Right lobe of liver (tissue), 6 donors: ENCODE measurements around the gene UROS. TPM values are rescaled to one million over a fixed set of nuclear protein-coding genes. Genes with fewer than 3 reads are reported as not detected.

Source experiments
- ATAC-seq, 4 donors: fragments of 200-7000 bp; cut with Tn5 transposase; one replicate each; pipeline ENCODE4 v1.9.1; 2020; ENCODE audit warnings: mild to moderate bottlenecking in 4 of 4, moderate library complexity in 4 of 4
- DNase-seq, 3 donors: peaks; one replicate each; pipeline ENCODE4 v3.0.0-alpha.2; 2020
- H3K27ac ChIP-seq, 3 donors: fragments of 200-600 bp; one replicate each; pipeline ENCODE4 v1.8.0; 2022
- H3K27me3 ChIP-seq, 2 donors: fragments of 200-600 bp; one replicate each; pipeline ENCODE4 v1.8.0; 2022
- H3K36me3 ChIP-seq, 4 donors: fragments of 200-600 bp; sonication (generic) in 1 of 4; one replicate each; pipeline versions ENCODE4 v1.5.1 to v1.8.0; 2017 to 2022; ENCODE audit warnings: control low read depth in 1 of 4
- H3K4me1 ChIP-seq, 4 donors: fragments of 200-600 bp; sonication (generic) in 1 of 4; one replicate each; pipeline versions ENCODE4 v1.5.1 to v1.8.0; 2017 to 2022; ENCODE audit warnings: control low read depth in 1 of 4
- H3K4me3 ChIP-seq, 3 donors: fragments of 200-600 bp; one replicate each; pipeline ENCODE4 v1.8.0; 2022
- H3K9me3 ChIP-seq, 4 donors: fragments of 200-600 bp; sonication (generic) in 1 of 4; one replicate each; pipeline versions ENCODE4 v1.5.1 to v1.8.0; 2017 to 2022; ENCODE audit warnings: control low read depth in 1 of 4
- CTCF ChIP-seq, 4 donors: fragments of 200-600 bp in 3 of 4; fragments of 450-650 bp in 1 of 4; IDR thresholded peaks; one replicate each; pipeline versions ENCODE4 v1.5.1 to v1.8.0; 2016 to 2022; ENCODE audit warnings: antibody characterized with exemption in 4 of 4, mild to moderate bottlenecking in 2 of 4
- POLR2A ChIP-seq: fragments of 450-650 bp; IDR thresholded peaks from one replicate; pipeline ENCODE4 v1.6.1; 2017; ENCODE audit warnings: antibody characterized with exemption, mild to moderate bottlenecking
- WGBS: methylation state at CpG from one replicate; pipeline ENCODE4 v1.1.6; 2018; ENCODE audit warnings: low coverage, low lambda C conversion rate; ENCODE audit not compliant: insufficient coverage; ENCODE audit errors: missing lambda C conversion rate; 5-methylcytosine and 5-hydroxymethylcytosine counted together
- intact Hi-C, 2 donors: fragments of 100-400 bp; cut with DNase I; formaldehyde crosslinking; loops; one replicate each; pipeline versions ENCODE4 v1.11.2 to v1.14.1; 2022
- microRNA counts: library from miRNA; unstranded; fragments of <30 nt; microRNA quantifications from one replicate; lab custom pipeline; 2016
- microRNA-seq, 2 donors: library from miRNA; unstranded; fragments of <30 nt; microRNA quantifications; one replicate each; pipeline ENCODE4, GENCODE V29; 2019 to 2020
- small RNA-seq, 2 experiments: library from RNA; depleted of rRNA; stranded (forward); fragments of <200 nt; gene quantifications; one replicate each; pipeline ENCODE3, GENCODE V24; 2016
- total RNA-seq, 6 experiments: library from RNA; depleted of rRNA in 2 of 6; stranded (reverse); fragments of >200 nt in 2 of 6; fragmentation: NEBNext Ultra II Directional in 3 of 6; extraction: Animal tissue kit (Norgen Biotek cat#: 25700) in 3 of 6; gene quantifications; one replicate each; pipeline versions ENCODE4 v1.1.0 to v1.2.4, GENCODE V29; 2016 to 2023
- donor health status: DM: no; HTN: yes; CAD: no.
- donor health status: DM: no; HTN: no; CAD: no.
- donor health status: DM: no; HTN: no; CAD: no.
- donor health status: DM: no; HTN: yes; CAD: no.
- donor health status: DM: no; HTN: yes; CAD: no.

Gene UROS
- total RNA-seq, 6 experiments from 2014 or later: 23.5 to 52.5 (median 28.3) TPM

- Histone ChIP-seq H3K4me1 (no peaks in the 10 kb centered on the region), H3K9me3 (no peaks in the 10 kb centered on the region), H3K36me3 (peaks cover 0 to 80% (median 39%) of the 10 kb centered on the region in 4 donors), H3K4me3 (no peak overlapping the region), H3K27me3 (no peaks in the 10 kb centered on the region), H3K27ac (no peak overlapping the region)
- ATAC-seq (no peak), DNase-seq (no peak)
- intact Hi-C loops: no loop called here
- no peak for TF ChIP-seq CTCF (IDR thresholded peaks at IDR 0.05)
- TF ChIP-seq POLR2A: no peak
- WGBS: 86% methylated on average over 6 of the region's 7 CpGs
Observed at GRCh38 chr10:125739994-125740679, 82.9 kb downstream of the UROS start.

MicroRNAs encoded within 50 kb of the gene (microRNA counts, 767-probe panel; counts per million panel counts)
- 237 counts per million for microRNA hsa-miR-4484 (lab: Ali Mortazavi, UCI)

Small RNAs within 50 kb of the gene (microRNA-seq; reads per million reads assigned to microRNA genes)
- 1.3 to 1.7 reads per million in 2 donors for gene MIR4484

Small RNAs within 50 kb of the gene (small RNA-seq; reads per million reads assigned to genes)
- gene MIR4484: 0 reads per million in 2 experiments
- 0 reads per million in 2 experiments for gene RF00017

Other genes with a start within 250 kb of the UROS start
- gene TEX36, start 140.1 kb downstream of the UROS start, total RNA-seq: not detected
- 1 to 10 TPM; 6.5 to 8.5 (median 8.1) TPM for gene EDRF1, start 103.5 kb downstream of the UROS start, total RNA-seq
- gene MMP21, start 47.4 kb downstream of the UROS start, total RNA-seq: under 1 TPM in 5 of 6 experiments, not detected in 1; 0.10 to 0.25 (median 0.14) TPM
- gene BCCIP, start 288 bp upstream of the UROS start, total RNA-seq: 10 to 100 TPM; 25.9 to 43.3 (median 29.6) TPM
- 10 to 100 TPM; 10.0 to 17.6 (median 14.1) TPM for gene DHX32, start 58.0 kb upstream of the UROS start, total RNA-seq
- under 1 TPM in 1 of 6 experiments, not detected in 5; 0.18 TPM for gene FANK1, start 73.3 kb upstream of the UROS start, total RNA-seq